ENCODE measurements around the gene RNF6. TPM values are rescaled to one million over a fixed set of nuclear protein-coding genes. Genes with fewer than 3 reads are reported as not detected.

RNF6 gene
- total RNA-seq (2014; rRNA removed) = 23.8 and 34.0 TPM in 2 replicates
- Bru-seq, nascent RNA = percentile 92 among the genes with signal in this experiment
- BruChase-seq, experiment 1, labeled RNA remaining after a 6-hour chase = percentile 97 among the genes with signal in this experiment
- BruChase-seq, experiment 2, labeled RNA remaining after a 2-hour chase = percentile 96 among the genes with signal in this experiment
- long read RNA-seq, transcript RNF6-201 (5 exons, 3,282 nt) = minor isoform, 24 of 161 reads
- long read RNA-seq, transcript RNF6-203 (5 exons, 3,706 nt) = major isoform, 78 of 161 reads
- long read RNA-seq, partial matches to known transcripts = 2 of 161 reads
- long read RNA-seq, other reads (novel, unspliced or antisense) = 54 of 161 reads

DNA sequence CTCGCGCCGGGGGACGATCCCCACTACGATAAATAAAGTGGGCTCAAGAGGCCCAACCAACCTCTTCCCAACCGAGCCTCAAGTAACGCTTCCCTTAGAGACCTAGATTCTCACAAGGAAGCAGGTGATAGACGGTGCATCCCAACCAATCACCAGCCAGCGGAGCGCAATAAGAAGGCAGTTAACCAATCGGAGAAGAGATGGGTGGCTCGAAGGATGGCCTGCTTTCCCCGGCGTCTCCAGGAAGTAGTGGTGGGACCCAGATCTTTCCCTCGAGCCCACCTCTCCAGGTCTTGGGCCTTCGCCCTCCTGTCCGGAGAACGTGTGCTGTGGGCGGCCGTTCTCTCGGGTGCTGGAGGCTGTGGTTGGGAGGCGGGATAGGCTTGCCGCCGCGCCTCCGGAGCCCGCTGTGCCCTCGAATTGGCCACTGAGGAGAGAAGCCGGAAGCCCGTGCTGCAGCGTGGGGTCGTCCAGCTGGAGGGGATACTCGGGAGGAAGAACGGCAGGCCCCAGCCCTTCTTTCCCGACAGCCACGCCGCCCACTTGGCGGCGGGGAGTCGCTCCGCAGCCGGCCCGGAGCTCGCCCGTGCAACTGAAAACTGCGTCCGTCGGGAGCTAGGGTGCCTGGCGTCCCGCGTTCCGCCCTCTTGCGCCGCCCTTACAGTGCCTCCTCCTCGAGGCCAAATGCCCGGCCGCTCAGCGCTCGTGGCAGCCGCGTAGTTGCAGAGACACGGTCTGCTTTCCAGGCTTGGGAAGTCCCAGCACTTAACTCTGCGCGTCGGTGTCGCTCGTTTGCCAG, at the start of gene RNF6:
RNF6 (minus strand) TSS at position 594 of the 799 bp plus-strand sequence. CDS start 2,665 bp downstream, outside the sequence.
- intact Hi-C loops (cut with micrococcal nuclease) = loop anchor here (1.0 kb wide), 2 partner anchors 31 to 36 kb away; no protein-coding TSS in a partner anchor
- H4K20me1 ChIP-seq (ENCODE audit: low read length) = peaks cover 5% of the 10 kb centered on the region; the same call in 1 of the 2 replicates
- TSS peak; percentile 77 for BruUV-seq (replicated peaks)
- no peaks in the 10 kb centered on the region for H3F3A ChIP-seq (ENCODE audit: low read length, unreplicated experiment)
- H3K36me3 ChIP-seq (ENCODE audit: low read depth, low read length) = peaks cover 32% of the 10 kb centered on the region; the same call in 1 of the 2 replicates
- H3K4me2 ChIP-seq (ENCODE audit: low read length) = peak within 1 kb of the TSS; percentile 94
- peak within 1 kb of the TSS; percentile 99 for H3K9ac ChIP-seq (ENCODE audit: low read length)
- ChIA-PET POLR2A (ENCODE audit: unreplicated experiment) (interaction anchor here (0.6 to 0.7 kb wide), 2 partner anchors 17 to 33 kb away, joined by 3 to 5 read pairs; no protein-coding TSS in a partner anchor), CTCF (no interaction called here)
- peaks cover 24% of the 10 kb centered on the region for H3K79me2 ChIP-seq (ENCODE audit: low read length)
- peak within 1 kb of the TSS; percentile 99 for H2AFZ ChIP-seq (ENCODE audit: low read length)
- ATAC-seq = peak; percentile 97
- H3K4me3 ChIP-seq (ENCODE audit: low read length) = peak within 1 kb of the TSS; percentile 96
- peak within 1 kb of the TSS; percentile 92 for H3K27ac ChIP-seq (ENCODE audit: low read length)
- no peaks in the 10 kb centered on the region for H3K9me3 ChIP-seq (ENCODE audit: low read length)
- TF ChIP-seq, protein P1, sequence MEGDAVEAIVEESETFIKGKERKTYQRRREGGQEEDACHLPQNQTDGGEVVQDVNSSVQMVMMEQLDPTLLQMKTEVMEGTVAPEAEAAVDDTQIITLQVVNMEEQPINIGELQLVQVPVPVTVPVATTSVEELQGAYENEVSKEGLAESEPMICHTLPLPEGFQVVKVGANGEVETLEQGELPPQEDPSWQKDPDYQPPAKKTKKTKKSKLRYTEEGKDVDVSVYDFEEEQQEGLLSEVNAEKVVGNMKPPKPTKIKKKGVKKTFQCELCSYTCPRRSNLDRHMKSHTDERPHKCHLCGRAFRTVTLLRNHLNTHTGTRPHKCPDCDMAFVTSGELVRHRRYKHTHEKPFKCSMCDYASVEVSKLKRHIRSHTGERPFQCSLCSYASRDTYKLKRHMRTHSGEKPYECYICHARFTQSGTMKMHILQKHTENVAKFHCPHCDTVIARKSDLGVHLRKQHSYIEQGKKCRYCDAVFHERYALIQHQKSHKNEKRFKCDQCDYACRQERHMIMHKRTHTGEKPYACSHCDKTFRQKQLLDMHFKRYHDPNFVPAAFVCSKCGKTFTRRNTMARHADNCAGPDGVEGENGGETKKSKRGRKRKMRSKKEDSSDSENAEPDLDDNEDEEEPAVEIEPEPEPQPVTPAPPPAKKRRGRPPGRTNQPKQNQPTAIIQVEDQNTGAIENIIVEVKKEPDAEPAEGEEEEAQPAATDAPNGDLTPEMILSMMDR (conservative IDR thresholded peaks at IDR 0.05; ENCODE audit: low read depth, low read length) = no peak
- TF ChIP-seq EZH2 (IDR thresholded peaks at IDR 0.05; ENCODE audit: low read length, unreplicated experiment) = no peak
- TF ChIP-seq EZH2phosphoT487 (IDR thresholded peaks at IDR 0.05; ENCODE audit: borderline replicate concordance, low read length) = no peak
- H3K27me3 ChIP-seq (ENCODE audit: low read length) = no peaks in the 10 kb centered on the region
- H3K9me2 ChIP-seq (replicated peaks; ENCODE audit: low read length) = no peaks in the 10 kb centered on the region
- peak; percentile 94 for DNase-seq
- peaks cover 23% of the 10 kb centered on the region for H3K4me1 ChIP-seq (ENCODE audit: insufficient read depth, low read length)

DNA sequence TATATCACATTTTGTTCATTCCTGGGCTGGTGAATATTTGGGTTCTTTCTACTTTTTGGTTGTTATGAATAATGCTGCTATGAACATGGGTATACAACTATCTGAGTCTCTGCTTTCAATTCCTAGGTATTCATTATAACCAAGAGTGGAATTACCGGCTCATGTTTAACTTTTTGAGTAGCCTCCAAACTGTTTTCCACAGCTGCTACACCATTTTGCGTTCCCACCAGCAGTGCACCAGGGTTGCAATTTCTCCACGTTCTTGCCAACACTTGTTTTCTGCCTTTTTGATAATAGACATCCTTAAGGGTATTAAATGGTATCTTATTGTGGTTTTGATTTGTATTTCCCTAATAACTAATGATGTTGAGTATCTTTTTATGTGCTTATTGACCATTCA, 48.6 kb upstream of the RNF6 start:
- Histone ChIP-seq H3F3A (ENCODE audit: low read length, unreplicated experiment) (no peaks in the 10 kb centered on the region), H4K20me1 (ENCODE audit: low read length) (peaks cover 3% of the 10 kb centered on the region; the same call in 1 of the 2 replicates), H3K4me3 (ENCODE audit: low read length) (no peak overlapping the region), H3K36me3 (ENCODE audit: low read depth, low read length) (no peaks in the 10 kb centered on the region), H3K9me3 (ENCODE audit: low read length) (no peaks in the 10 kb centered on the region), H3K9me2 (replicated peaks; ENCODE audit: low read length) (no peaks in the 10 kb centered on the region), H3K4me2 (ENCODE audit: low read length) (no peak overlapping the region), H3K27me3 (ENCODE audit: low read length) (no peaks in the 10 kb centered on the region), H3K27ac (ENCODE audit: low read length) (no peak overlapping the region), H3K79me2 (ENCODE audit: low read length) (peaks cover 91% of the 10 kb centered on the region), H3K9ac (ENCODE audit: low read length) (no peak overlapping the region), H3K4me1 (ENCODE audit: insufficient read depth, low read length) (no peaks in the 10 kb centered on the region), H2AFZ (ENCODE audit: low read length) (no peak overlapping the region)
- POLR2A ChIA-PET (ENCODE audit: unreplicated experiment) = no interaction called here
- DNase-seq (no peak), ATAC-seq (no peak)
- CTCF ChIA-PET = interaction anchor here (0.6 kb wide), 1 partner anchor 224 kb away, joined by 3 read pairs; no protein-coding TSS in a partner anchor
- TF ChIP-seq EZH2phosphoT487 (IDR thresholded peaks at IDR 0.05; ENCODE audit: borderline replicate concordance, low read length) (no peak), EZH2 (IDR thresholded peaks at IDR 0.05; ENCODE audit: low read length, unreplicated experiment) (no peak)
- TF ChIP-seq, protein P1 (conservative IDR thresholded peaks at IDR 0.05; ENCODE audit: low read depth, low read length) = no peak
- intact Hi-C loops (cut with micrococcal nuclease) = no loop called here
- no TSS peak for BruUV-seq (replicated peaks)

All from PC-3 (cell line).